SH-SY5Y (cell line): ENCODE data around the gene PCF11.

Source experiments
- GATA2 ChIP-seq: IDR thresholded peaks from 2 replicates; pipeline ENCODE4 v1.6.1; 2011; ENCODE audit warnings: mild to moderate bottlenecking, low read depth, low read length
- GATA3 ChIP-seq: IDR thresholded peaks from 2 replicates; pipeline ENCODE4 v1.6.1; 2011; ENCODE audit warnings: low read depth, mild to moderate bottlenecking, low read length, moderate library complexity

PCF11 gene

DNA sequence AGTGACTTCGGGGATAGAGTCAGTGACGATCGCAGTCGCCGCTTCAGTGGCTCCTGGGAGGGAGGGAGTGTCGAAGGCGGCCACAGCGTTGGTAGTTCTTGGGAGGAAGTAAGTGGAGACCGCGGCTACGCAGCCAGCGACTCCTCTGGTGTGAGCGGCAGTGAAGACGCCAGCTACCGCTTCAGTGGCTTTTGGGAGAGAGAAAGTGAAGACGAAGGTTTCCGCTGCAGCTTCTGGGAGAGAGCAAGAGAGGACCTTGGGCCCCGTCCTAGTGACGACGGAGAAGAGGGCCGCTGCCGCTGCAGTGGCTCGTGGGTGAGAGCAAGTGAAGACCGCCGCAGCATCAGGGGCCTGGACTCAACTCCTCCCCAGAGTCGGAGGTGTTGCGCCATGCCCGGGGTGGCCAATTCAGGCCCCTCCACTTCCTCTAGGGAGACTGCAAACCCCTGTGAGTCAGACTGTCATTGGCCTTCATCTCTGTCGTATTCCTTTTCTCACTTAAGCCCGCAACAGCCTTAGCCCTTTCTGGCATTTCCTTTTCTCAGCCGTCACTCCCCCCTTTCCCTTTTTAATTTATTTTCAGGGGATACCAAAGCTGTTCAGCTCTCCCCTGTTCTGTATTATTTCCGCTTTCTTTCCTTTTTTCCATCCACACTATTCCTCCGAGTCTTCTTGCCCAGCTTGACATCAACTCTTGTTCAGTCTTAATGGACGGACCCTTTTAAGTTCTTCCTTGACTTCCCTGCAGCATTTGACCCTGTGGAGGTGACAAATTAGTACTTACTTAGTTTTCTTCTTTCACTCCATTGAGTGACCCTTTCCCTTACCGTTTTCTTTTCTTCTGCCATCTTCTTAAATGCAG is 37.6 kb downstream of the PCF11 start:
- TF ChIP-seq GATA2 (no peak), GATA3 (no peak)

DNA sequence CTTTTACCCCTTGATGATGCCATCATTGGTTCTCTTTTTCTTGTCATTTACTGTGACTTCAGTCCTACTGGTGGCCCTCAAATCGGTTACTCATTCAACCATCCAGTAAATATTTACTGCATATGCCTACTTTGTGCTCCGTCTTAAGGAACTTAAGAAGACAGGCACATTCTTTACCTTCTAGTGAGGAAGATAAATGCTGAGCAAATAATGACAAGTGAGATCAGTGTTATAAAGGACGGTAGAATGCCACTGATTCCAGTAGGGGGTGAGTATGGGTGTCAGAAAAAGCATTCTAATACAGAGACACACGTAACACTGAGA is 38.2 kb downstream of the PCF11 start:
- TF ChIP-seq GATA2: no peak
- TF ChIP-seq GATA3: no peak

DNA sequence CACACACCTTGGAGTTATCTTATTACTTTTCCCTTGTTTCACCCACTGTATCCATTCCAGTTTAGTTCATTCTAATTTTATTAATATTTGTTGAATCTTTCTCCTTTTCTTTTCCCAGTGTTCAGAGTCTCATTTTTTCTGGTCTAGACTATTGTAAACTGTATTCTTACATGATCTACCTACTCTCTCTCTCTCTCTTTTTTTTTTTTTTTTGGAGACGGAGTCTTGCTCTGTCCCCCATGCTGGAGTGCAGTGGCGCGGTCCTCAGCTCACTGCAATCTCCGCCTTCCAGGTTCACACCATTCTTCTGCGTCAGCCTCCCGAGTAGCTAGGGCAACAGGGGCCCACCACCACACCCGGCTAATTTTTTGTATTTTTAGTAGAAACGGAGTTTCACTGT is 38.7 kb downstream of the PCF11 start:
- TF ChIP-seq GATA2 (no peak), GATA3 (no peak)

DNA sequence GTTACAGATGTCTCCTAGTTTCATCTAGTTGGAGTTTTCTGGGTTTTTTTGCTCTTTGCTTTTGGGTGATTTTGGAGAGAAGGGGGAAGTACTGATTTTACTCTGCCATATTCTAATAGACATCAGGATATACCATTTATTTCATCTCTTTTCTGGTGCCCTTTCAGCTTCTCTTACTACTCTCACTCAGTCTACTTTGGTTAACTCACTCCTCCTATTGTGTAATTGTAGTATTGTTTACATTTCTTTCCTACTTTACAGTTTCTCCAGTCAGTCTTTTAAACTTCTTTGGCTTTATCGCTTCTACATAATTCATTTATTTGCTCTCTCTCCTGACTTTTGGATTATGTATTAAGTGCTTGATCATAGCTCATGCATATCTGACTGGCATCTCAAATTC is 43.1 kb downstream of the PCF11 start:
- no peak for TF ChIP-seq GATA3

DNA sequence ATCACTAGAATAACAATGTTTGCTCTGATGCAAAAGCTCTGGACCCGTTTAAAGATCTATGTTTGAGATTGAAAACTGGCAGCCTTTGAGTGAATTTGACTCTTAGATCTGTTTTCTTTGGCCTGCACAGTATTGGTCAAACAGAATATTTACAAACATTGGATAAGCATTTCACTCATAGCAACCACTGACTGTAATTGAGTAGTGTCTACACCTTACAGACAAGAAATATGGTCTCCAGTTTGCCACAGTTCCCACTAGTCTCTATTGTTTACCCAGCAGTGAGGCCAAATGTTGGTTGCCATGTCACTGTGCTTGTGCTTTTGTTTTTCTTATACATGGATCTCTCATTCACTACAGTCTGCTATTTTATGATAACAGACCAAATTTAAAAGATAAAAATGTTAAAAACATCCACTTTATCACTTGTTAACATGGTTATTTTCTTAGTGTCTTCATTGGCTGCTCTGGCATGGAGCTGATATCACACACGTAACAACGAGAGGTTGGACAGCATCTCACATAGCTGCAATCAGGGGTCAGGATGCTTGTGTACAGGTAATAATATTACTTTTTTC is 48.8 kb downstream of the PCF11 start:
- TF ChIP-seq GATA2: no peak
- TF ChIP-seq GATA3: no peak

DNA sequence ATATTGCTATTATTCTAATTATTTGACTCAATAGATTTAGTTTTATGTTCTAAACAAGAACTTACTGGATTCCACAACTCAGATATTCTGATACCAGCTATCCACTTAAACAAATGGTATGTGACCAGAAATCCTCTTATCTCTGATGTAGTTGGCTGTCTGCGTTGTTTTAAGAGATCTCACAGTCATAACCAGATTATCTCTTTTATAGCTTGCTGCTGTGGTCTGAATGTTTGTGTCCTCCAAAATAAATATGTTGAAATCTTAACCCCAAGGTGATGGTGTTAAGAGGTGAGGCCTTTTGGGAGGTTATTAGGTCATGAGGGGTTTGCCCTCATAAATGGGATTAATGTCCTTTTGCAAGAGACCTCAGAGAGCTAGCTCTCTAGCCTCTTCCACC is 49.3 kb downstream of the PCF11 start:
- TF ChIP-seq GATA3 (no peak), GATA2 (no peak)

DNA sequence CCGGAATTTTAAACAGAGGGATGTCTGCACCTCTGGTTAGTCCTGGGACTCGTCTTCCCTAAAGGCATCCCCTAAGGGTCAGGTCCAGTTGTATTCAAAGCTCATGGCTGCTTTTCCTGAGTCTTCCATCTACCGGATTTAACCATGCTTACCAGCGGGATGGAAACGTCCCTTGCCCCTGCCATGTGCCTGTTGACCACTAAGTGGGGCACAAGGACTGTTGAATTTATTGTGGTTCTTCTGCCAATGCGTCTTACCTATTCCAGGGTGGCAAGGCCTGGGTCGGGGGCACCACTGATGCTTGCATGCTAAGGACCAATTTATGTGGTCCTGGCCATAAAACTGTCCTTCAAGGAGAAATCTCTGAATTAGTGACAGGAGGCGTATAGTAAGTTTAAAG is 62.2 kb downstream of the PCF11 start:
- TF ChIP-seq GATA3: no peak
- no peak for TF ChIP-seq GATA2

DNA sequence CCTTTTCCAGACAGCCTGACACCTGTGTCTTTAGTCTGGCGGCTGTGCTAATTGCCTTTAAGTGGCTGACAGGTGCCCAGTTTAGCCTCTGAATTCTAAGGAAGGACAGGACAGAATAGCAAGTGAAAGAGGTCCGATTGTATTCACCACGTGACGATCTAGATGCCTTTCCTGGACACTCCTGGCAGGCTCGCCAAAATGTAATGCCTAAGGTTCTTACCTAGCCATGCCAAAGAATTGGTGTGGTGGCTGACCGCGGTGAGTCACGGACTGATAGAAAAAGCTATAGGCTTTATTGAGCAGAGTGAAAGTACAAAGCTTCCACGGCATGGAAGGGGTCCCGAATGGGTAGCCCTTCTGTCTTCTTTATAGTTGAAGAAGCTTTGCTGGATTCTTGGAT is 63.3 kb downstream of the PCF11 start:
- TF ChIP-seq GATA3: no peak
- no peak for TF ChIP-seq GATA2

DNA sequence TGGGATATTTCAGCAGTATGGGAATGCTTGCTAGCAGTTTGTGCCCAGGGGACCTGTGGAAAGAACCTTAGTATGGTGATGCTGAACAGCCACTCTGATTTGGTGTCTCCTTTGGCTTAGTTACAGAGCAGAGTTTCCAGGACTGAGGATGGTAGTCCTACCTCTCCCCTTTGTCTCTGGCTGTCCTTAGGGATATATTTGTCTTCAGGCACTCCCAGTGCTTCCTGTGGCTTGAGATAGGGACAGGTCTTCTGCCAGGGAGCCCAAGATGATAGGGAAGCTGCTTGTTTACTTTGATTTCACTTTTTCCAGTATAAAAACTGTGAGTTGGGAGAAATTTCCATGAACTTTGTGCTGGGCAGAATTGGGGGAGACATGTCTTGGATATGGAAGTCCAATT is 64.8 kb downstream of the PCF11 start:
- no peak for TF ChIP-seq GATA2
- no peak for TF ChIP-seq GATA3

DNA sequence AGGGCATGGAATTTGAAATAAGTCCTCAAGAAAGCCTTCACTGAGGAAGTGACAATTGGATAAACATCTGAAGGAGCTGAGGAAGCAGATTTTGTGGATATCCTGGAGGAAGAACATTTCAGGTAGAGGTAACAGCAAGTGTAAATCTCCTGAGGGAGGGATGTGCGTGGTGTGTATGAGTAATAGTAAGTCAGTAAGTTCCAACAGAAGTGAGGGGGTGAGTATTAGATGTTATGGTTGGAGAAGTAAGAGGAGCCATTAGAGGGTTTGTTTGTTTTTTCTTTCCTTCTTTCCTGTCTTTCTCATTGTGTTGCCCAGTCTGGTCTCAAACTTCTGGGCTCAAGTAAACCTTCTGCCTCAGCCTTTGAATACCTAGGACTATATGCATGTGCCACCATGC is 65.6 kb downstream of the PCF11 start:
- no peak for TF ChIP-seq GATA3
- no peak for TF ChIP-seq GATA2

DNA sequence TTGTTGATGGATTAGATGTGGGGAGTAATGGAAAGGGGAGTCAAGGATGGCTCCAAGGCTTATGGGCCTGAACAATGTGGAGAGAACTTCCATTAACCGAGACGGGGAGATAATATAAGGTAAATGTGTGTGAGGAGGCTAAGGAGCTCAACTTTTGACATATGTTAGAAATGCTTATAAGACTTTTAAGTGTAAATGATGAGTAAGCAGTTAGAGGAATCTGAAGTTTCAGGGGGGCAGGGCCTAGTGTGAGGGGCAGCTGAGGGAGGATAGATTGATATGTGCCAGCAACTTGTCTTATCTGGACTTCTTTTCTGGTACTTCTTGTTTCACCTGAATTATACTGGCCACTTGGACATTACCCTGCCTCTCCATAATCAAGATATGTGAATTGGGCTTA is 66.5 kb downstream of the PCF11 start:
- no peak for TF ChIP-seq GATA2
- TF ChIP-seq GATA3: no peak

DNA sequence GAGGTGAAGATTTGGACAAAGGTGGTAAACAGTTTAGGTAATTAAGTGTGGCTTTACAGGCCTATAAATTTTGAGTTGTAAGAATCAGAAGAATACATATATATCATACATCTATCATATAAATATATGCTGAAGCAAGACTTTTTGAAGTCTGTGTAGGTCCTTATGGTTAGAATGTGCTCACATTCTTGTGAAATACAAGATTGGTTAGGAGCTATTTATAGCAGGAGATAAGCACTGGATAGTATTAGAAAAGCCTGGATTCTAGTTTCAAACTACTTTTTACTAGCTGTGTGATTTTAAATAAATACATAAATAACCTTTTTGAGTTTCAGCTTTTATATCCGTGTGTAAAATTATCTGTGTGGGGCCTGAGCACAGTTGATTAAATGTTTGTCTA is 78.9 kb downstream of the PCF11 start:
- TF ChIP-seq GATA3: no peak
- no peak for TF ChIP-seq GATA2
